Measurements from ENCODE around the gene SNRK.

The SNRK gene, protein sequence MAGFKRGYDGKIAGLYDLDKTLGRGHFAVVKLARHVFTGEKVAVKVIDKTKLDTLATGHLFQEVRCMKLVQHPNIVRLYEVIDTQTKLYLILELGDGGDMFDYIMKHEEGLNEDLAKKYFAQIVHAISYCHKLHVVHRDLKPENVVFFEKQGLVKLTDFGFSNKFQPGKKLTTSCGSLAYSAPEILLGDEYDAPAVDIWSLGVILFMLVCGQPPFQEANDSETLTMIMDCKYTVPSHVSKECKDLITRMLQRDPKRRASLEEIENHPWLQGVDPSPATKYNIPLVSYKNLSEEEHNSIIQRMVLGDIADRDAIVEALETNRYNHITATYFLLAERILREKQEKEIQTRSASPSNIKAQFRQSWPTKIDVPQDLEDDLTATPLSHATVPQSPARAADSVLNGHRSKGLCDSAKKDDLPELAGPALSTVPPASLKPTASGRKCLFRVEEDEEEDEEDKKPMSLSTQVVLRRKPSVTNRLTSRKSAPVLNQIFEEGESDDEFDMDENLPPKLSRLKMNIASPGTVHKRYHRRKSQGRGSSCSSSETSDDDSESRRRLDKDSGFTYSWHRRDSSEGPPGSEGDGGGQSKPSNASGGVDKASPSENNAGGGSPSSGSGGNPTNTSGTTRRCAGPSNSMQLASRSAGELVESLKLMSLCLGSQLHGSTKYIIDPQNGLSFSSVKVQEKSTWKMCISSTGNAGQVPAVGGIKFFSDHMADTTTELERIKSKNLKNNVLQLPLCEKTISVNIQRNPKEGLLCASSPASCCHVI

GRCh38 chr3:43286115-43286840 lies at the start of gene SNRK:
Gene SNRK, plus strand, starts transcription at chr3:43286540. Its CDS starts 16,664 bp downstream, at chr3:43303204.
- DNase-seq (ENCODE audit: low read depth) = peak; percentile 73

DNA sequence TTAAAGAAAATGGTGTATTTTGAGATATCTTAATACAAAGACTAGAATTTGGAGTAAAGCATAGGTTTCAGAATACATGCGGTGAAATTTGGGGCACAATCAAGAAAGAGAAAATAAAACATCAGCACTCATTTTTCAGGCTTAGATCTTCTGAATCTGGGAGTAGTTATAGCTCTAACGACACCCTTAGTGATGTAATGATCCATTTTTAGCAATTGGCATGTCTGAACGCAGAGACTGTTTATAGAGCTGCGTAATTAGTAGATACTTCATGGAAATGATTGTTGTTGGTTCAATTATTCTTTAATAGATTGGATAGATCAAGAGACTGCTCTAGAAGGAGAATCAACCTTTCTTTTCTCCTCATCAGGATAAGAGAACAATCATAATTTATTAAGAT lies 47.5 kb upstream of the SNRK start:
- no peak for DNase-seq (ENCODE audit: low read depth)

DNA sequence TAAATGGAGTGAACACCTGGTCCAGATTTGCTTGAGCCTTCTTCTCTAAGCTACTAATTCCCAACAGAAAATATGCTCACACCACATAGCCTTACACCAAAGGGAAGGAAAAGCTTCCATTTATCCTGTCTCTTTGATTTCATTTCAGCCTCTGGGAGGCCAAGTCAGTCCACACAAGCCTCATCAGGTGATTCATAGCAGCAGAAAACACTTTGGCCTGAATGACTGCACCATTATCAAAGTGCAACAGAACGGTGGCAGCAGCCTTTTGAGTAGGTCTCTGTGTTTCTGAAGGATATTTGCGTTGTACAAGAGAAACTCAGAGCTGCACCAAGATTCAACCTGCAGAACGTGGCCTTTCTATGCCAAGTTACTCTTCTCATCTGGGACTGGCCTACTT lies 46.6 kb upstream of the SNRK start:
- DNase-seq (ENCODE audit: low read depth) = no peak

DNA sequence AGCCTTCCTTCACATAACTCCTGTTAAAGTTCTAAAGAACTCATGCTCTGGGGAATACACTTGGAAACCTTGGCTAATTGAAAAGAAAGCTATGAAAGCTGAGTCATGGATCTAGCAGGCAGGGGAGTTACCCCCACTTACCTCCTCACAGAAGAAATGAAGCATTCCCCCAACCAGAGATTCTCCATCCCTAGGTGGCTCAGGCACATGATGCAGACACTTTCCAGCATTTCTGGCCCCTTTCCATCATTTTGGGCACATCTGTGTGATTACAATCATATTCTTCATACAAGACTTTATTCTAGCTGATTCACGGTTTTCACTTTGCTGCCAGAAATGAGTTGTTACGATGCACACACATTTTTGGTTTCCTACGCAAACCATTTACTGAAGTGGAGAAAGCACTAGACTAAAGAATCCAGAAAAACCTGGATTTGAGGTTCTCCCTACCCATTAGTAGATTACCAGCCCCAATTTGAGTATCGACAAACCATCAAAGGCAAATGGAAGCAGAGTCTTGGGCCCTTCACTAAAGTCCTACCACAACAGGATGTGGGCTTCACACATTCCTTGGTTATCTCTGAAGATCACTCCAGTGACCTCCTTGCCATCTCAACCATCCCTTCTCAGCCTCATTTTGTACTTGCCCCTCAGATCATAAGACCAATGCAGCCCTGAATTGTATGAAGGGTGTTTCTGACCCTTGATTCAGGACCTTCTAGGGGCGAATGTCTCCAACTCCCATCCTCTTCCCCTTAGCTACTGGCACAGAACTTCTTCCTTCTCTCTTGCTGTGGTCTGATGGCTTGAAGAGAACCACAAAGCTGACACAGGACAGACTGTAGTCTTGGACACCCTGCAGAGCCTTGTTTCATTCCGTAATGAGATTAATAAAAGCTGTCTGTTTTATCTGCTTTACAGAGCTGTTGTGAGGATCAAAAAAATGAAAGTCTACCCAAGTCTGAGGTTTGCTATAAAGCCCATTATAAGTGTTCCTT lies 42.5 kb upstream of the SNRK start:
- DNase-seq (ENCODE audit: low read depth) = no peak

- DNase-seq (ENCODE audit: low read depth) = no peak
Measured at GRCh38 chr3:43244694-43245093, 41.6 kb upstream of the SNRK start.

GRCh38 chr3:43246976-43247375 lies 39.4 kb upstream of the SNRK start:
- DNase-seq (ENCODE audit: low read depth) = no peak

DNA sequence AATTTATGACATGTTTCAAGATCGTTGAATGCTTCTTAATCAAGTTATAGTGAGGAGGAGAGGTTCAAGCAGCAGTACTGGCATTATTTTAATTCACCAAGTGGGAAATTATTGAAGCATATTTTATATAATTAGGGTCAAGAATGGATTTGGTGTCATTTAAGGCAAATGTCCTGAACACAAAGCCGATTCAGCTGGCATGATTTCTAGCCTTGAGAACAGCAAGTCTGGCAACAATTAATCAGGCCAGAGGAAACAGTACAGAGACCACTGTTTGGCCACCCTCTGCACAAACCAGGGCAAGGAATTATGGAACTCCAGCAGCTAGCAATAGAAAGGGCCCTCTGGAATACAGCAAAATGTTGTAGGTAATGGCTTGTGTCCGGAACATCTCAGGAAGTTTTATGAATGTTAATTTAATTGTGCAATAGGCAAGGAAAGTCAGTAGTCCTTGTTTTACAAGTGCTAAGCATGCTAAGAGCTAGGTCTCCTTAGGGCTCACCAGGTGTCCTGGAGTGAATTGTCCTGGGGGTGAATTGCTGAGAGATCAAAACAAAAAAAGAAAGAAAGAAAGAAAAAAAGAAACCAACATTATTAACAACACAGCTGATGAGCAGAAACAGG lies 38.7 kb upstream of the SNRK start:
- no peak for DNase-seq (ENCODE audit: low read depth)

DNA sequence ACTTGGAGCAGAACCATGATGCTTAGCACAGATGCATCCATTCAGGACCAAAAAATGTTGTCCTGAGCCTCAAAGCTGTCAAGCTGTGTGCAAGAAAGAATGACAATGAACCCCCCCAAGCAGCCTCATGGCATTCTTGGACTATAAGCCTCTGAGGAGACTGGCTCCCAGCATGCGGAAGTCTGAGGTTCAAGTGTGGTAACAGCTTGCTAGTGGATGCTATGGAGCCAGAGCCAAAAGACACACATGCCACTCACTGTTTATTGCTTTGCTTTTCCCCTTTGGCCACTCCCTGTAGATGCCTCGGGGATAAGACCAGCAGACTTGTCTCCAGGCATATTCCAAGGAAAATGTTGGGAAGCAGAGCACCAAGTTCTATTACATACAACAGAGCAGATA lies 38.2 kb upstream of the SNRK start:
- DNase-seq (ENCODE audit: low read depth) = no peak

DNA sequence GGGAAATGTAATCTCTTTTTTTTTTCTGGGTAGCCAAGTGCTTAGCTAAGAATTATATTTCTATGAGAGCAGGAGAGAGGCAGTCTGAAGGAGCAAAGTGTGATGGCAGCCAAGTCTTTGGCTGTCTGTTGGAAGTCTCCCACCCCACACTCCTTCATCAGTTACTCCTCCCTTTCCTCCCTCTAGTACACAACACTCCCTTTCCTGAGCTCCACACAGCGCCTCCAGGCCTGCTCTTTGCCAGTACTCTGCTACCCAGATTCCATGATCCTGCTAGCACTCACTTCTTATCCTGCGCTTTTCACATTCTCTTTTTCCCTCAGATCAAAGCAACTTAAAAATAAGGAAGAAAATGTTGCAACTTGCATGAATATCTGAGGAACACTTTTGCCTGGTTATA lies 37.4 kb upstream of the SNRK start:
- DNase-seq (ENCODE audit: low read depth) = no peak

DNA sequence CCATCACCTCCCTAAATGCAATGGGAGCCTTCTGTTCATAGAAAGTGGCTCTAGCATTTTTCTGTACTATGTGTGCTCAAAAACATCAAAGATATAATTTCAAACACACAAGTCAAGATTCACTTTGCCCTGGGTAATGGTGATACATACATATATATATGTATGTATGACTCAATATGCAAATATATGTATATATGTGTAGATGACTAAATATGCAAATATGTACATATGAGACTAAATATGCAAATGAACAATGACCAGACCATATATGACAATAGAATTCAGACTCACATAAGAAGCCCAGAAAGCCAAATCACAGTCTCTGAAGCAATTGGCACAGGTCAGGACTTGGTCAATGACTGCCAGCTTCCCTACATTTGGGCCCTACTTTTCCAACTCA lies 36.9 kb upstream of the SNRK start:
- no peak for DNase-seq (ENCODE audit: low read depth)

- DNase-seq (ENCODE audit: low read depth) = no peak
Measured at GRCh38 chr3:43253294-43253693, 33.0 kb upstream of the SNRK start.

- no peak for DNase-seq (ENCODE audit: low read depth)
Measured at GRCh38 chr3:43254125-43254524, 32.2 kb upstream of the SNRK start.

GRCh38 chr3:43255662-43256061 lies 30.7 kb upstream of the SNRK start:
- DNase-seq (ENCODE audit: low read depth) = no peak

- peak; percentile 12 for DNase-seq (ENCODE audit: low read depth)
Measured at GRCh38 chr3:43256714-43257461, 29.5 kb upstream of the SNRK start.

DNA sequence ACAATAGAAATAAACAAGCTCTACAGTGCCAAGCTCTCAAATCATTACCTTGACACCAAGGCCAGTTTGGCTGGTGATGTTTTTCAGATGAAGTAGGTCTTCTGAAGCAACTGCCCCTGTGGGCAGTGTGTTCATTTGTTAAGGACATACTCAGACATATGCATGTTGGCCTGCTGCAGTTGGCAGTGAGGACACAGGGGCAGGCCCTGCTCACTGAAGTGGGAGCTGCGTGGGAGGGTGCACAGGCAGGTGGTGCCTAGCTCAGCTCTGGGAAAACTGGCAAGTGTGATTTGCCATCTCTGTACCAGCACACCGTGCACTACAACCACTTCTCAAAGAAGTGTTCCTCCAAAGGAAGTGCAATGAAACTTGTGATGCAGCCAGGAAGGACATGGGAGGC lies 28.5 kb upstream of the SNRK start:
- no peak for DNase-seq (ENCODE audit: low read depth)

GRCh38 chr3:43259626-43260025 lies 26.7 kb upstream of the SNRK start:
- no peak for DNase-seq (ENCODE audit: low read depth)

- no peak for DNase-seq (ENCODE audit: low read depth)
Measured at GRCh38 chr3:43260412-43260811, 25.9 kb upstream of the SNRK start.

DNA sequence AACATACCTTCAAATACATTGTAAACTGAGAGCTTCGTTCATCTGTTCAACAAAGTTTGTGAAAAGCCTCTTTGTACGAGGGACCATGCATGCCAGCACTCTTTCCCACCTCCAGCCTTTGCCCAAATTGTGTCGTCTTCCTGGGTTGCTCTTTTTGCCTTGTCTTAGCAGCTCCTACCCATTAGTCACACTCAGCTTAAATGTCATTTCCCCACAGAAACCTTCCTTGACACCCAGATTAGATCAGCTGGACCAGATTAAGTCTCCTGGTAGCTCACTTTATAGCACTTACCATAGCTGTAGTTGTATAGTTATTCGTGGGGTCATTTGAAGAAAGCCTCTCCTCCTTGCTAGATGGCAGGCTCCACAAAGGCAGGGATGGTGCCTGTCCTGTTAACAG lies 24.1 kb upstream of the SNRK start:
- no peak for DNase-seq (ENCODE audit: low read depth)

GRCh38 chr3:43266451-43266850 lies 19.9 kb upstream of the SNRK start:
- no peak for DNase-seq (ENCODE audit: low read depth)

GRCh38 chr3:43266995-43267394 lies 19.3 kb upstream of the SNRK start:
- no peak for DNase-seq (ENCODE audit: low read depth)

Data from iris pigment epithelial cell (primary cell).